A204.1 (cell line): ENCODE measurements around the gene MAP4K3.

Source experiments
- FAIRE-seq: peaks from 2 replicates; lab custom pipeline; 2012; peaks lifted over from hg19 to GRCh38; lab: Jason Lieb, UNC

The MAP4K3 gene

GRCh38 chr2:39436592-39437521 is at the start of gene MAP4K3:
MAP4K3 (minus strand) TSS chr2:39437285; CDS start chr2:39436987, 298 bp downstream.
- FAIRE-seq: no peak

DNA sequence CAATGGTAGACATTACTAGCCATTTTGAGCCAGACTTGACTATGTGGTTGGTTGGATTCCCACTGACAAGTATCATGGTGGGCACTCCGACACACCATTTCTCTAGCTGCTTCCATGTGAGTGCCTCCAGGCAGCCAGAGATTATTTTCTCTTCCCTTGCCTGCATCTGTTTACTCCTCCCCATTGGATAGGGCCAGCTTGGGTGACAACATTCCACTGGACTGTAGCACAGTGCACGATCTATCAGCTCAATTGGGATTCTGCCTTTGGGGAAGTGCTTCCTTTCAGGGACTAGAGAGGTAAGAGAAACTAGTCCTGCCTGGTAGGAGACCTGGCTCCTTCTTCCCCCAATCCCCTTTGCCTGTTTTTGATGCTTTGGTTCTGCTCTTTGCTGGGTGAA is 49.0 kb upstream of the MAP4K3 start:
- FAIRE-seq: no peak

GRCh38 chr2:39484620-39485495 is 47.8 kb upstream of the MAP4K3 start:
- FAIRE-seq: no peak

DNA sequence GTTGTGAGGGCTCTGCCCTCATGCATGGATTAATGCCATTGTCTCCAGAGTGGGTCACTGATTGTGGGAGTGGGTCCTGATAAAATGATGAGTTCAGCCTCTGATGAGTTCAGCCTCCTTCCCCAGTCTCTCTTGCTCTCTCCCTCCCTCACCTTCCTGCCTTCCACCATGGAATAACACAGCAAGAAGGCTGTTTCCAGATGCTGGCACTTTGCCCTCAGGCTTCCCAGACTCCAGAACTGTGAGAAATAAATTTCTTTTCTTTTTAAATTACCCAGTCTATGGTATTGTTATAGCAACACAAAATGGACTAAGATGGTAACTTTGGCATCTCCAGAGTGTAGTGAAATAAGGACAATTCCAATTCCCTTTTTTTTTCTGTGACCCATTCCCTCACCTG is 47.1 kb upstream of the MAP4K3 start:
- no peak for FAIRE-seq

DNA sequence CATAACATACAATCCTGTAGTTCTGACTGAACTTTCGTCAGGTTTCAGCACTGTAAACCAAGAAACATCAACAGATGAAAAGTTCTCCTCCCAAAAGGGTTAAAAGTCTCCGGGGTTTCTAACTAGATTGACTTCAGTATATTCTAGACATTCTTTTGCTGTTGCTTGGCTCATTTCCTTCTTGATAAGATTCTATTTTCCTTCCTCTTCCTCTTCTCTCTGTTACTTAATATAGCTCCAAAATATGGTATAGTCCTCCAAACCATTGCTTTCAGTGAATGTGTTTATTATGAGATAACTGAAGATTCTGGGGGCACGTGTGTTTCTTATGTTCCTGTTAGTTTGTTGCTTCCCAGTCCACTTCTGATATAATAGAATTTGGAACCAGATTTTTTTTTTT is 46.4 kb upstream of the MAP4K3 start:
- FAIRE-seq: no peak

DNA sequence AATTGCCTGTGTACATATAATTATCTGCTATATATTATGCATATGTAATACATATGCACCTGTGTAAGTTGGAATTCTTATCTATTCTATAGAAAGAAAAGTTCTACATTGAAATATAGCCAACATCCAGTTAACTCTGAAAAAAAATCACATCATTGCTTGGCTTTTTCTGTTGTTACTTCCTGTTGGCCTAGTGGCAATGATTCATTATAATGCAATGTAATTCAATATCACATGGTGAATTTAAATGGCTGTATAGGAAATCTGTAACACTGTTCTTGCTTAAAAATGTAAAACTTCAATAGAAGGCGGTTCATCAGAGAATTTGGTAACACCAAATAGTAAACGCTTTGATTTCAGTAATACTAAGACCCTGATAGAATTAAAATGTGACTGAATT is 44.5 kb upstream of the MAP4K3 start:
- no peak for FAIRE-seq

DNA sequence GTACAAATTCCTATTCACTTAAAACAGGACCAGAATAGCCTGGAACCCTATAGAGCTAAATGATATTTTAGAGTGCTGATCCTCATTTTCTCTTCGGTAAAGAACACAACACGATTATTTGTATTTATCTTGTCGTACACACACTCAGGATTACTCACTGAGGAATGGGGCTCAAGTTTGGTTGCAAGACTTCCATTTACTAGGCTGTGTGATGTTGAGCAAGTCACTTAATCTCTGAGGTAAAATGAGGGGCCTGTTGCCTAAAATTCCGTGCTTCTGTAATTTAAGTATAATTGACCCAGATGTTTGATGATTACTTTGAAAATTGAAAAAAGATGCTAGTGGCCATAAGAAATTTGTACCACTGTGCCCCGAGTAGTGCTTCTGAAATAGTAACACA is 42.6 kb upstream of the MAP4K3 start:
- FAIRE-seq: no peak

- FAIRE-seq: no peak
Observed at GRCh38 chr2:39479053-39479670, 42.1 kb upstream of the MAP4K3 start.

GRCh38 chr2:39476524-39476923 is 39.4 kb upstream of the MAP4K3 start:
- FAIRE-seq: no peak

- FAIRE-seq: no peak
Observed at GRCh38 chr2:39475006-39475405, 37.9 kb upstream of the MAP4K3 start.

DNA sequence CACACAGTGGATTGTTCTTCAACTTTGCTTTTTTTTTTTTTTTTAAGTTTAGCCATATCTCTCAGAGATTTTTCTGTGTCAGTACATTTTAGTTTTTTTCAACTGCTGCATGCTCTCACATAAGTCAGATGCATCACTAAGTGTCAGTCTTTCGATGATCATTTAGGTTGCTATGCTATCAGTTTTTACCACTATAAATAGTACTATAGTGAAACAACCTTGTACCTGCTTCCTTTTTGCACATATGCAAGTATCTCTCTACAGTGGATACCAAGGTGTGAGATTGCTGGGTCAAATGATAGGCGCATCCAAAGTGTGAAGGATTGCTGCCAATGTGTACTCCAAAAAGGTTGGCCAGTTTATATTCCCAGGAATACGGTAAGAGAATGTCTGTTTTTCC is 33.5 kb upstream of the MAP4K3 start:
- no peak for FAIRE-seq

DNA sequence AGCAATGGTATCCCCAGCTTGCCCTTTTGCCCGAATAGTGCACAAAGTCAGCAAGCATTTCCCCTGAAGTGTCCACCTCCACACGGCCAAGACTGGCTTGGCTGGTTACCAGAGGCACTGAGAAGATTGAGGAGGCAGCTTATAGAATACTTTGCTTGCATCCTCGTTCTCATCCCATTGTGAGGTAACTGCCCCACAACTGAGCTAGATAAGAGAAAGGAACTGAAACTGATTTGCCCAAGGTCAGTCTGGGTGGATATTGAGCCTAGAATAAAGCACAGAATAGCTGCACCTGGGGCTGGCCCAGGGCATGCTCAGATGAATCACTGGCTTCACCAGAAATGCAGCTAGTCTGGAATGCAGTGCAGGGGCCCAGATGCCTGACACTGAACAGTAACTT is 32.7 kb upstream of the MAP4K3 start:
- no peak for FAIRE-seq

GRCh38 chr2:39468579-39469451 is 31.7 kb upstream of the MAP4K3 start:
- no peak for FAIRE-seq

DNA sequence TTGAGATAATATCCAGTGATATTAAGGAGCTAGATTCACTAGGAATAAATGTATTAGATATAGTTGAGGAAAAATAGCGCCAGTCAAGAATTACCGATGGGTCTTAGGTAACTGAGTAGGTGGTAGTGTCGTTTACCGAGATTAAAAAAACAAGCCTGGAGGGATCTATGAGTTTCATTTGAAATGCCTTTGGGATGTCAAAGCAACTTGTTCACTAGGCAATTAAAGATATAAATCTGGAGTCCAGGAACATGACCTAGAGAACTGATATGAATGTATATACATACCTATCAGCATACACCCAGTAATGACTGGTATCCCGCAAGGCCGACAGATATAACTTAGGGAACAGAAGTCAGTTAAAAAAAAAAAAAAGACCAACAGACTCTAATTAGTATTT is 29.2 kb upstream of the MAP4K3 start:
- no peak for FAIRE-seq

DNA sequence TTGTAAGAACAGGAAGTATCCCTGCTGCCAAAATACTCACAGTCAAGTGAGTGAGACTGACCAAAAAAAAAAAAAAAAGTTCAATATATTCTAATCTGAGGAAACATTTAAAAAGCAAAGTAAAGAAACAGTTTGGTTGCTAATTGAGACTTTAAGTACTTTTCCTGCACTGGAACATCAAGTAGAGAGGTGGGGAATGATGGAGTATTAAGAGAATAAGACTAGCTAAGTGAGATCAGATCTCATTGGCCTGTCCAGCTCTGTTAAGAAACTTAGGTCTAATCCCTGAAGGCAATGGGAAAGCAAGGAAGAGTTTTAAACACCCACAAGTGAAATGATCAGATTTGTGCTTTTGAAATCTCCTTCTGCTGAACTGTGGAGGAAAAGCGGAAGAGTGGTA is 27.8 kb upstream of the MAP4K3 start:
- FAIRE-seq: no peak

GRCh38 chr2:39455826-39456225 is 18.7 kb upstream of the MAP4K3 start:
- FAIRE-seq: no peak

- no peak for FAIRE-seq
Observed at GRCh38 chr2:39452396-39452795, 15.3 kb upstream of the MAP4K3 start.

- no peak for FAIRE-seq
Observed at GRCh38 chr2:39451954-39452353, 14.9 kb upstream of the MAP4K3 start.

GRCh38 chr2:39448169-39448502 is 11.1 kb upstream of the MAP4K3 start:
- no peak for FAIRE-seq

- no peak for FAIRE-seq
Observed at GRCh38 chr2:39447266-39448168, 10.4 kb upstream of the MAP4K3 start.

- FAIRE-seq: no peak
Observed at GRCh38 chr2:39445934-39446333, 8.8 kb upstream of the MAP4K3 start.
